ENCODE data around the gene TNFAIP8L3. TPM values are rescaled to one million over a fixed set of nuclear protein-coding genes. Genes with fewer than 3 reads are reported as not detected.

TNFAIP8L3 gene
- total and polyA plus RNA-seq, 4 donors: 0.44 to 4.9 (median 1.3) TPM

DNA sequence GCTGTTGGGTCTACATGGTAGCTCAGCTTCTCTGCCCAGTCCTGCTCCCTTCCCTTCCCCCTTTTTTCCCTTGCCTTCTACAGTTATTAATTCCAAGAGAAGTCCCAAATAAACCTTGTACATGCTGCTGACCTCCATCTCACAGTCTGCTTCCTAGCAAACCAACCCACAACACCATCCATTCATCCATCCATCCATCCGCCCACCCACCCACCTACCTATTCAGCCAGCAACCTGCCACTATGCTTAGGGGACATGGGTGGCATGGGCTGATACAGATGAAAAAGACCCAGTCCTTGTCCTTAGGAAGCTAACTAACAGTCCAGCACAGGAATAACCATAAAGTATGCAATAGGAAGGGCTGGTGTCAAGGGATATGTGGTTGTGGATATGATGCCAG is 5.7 kb downstream of the TNFAIP8L3 start:
- WGBS: 96% methylated on average over 1 of the region's 1 CpG
- TF ChIP-seq FOXA1 (IDR thresholded peaks at IDR 0.05): no peak
- no peak for TF ChIP-seq SP1 (IDR thresholded peaks at IDR 0.05)
- no peak for TF ChIP-seq NR2F2 (IDR thresholded peaks at IDR 0.05)
- TF ChIP-seq RXRA (IDR thresholded peaks at IDR 0.05): no peak
- no peak for TF ChIP-seq YY1 (IDR thresholded peaks at IDR 0.05)
- no peak for TF ChIP-seq GABPA (IDR thresholded peaks at IDR 0.05 in 1 of 2, conservative IDR thresholded peaks at IDR 0.05 in 1 of 2)
- TF ChIP-seq JUND (IDR thresholded peaks at IDR 0.05): no peak
- no peak for TF ChIP-seq FOXA2 (IDR thresholded peaks at IDR 0.05)
- TF ChIP-seq HNF4G (IDR thresholded peaks at IDR 0.05): no peak
- TF ChIP-seq, protein P1, sequence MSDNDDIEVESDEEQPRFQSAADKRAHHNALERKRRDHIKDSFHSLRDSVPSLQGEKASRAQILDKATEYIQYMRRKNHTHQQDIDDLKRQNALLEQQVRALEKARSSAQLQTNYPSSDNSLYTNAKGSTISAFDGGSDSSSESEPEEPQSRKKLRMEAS (IDR thresholded peaks at IDR 0.05): no peak
- no peak for TF ChIP-seq TAF1 (conservative IDR thresholded peaks at IDR 0.05)
- TF ChIP-seq, protein P2, sequence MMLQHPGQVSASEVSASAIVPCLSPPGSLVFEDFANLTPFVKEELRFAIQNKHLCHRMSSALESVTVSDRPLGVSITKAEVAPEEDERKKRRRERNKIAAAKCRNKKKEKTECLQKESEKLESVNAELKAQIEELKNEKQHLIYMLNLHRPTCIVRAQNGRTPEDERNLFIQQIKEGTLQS (IDR thresholded peaks at IDR 0.05): no peak
- no peak for TF ChIP-seq HNF4A (conservative IDR thresholded peaks at IDR 0.05)
- TF ChIP-seq, protein P3, sequence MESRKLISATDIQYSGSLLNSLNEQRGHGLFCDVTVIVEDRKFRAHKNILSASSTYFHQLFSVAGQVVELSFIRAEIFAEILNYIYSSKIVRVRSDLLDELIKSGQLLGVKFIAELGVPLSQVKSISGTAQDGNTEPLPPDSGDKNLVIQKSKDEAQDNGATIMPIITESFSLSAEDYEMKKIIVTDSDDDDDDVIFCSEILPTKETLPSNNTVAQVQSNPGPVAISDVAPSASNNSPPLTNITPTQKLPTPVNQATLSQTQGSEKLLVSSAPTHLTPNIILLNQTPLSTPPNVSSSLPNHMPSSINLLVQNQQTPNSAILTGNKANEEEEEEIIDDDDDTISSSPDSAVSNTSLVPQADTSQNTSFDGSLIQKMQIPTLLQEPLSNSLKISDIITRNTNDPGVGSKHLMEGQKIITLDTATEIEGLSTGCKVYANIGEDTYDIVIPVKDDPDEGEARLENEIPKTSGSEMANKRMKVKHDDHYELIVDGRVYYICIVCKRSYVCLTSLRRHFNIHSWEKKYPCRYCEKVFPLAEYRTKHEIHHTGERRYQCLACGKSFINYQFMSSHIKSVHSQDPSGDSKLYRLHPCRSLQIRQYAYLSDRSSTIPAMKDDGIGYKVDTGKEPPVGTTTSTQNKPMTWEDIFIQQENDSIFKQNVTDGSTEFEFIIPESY (IDR thresholded peaks at IDR 0.05): no peak
- TF ChIP-seq RAD21 (IDR thresholded peaks at IDR 0.05): no peak
- TF ChIP-seq, protein P4, sequence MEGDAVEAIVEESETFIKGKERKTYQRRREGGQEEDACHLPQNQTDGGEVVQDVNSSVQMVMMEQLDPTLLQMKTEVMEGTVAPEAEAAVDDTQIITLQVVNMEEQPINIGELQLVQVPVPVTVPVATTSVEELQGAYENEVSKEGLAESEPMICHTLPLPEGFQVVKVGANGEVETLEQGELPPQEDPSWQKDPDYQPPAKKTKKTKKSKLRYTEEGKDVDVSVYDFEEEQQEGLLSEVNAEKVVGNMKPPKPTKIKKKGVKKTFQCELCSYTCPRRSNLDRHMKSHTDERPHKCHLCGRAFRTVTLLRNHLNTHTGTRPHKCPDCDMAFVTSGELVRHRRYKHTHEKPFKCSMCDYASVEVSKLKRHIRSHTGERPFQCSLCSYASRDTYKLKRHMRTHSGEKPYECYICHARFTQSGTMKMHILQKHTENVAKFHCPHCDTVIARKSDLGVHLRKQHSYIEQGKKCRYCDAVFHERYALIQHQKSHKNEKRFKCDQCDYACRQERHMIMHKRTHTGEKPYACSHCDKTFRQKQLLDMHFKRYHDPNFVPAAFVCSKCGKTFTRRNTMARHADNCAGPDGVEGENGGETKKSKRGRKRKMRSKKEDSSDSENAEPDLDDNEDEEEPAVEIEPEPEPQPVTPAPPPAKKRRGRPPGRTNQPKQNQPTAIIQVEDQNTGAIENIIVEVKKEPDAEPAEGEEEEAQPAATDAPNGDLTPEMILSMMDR (IDR thresholded peaks at IDR 0.05; ENCODE audit: low read depth, low read length, missing input control): no peak
- TF ChIP-seq, protein P5, sequence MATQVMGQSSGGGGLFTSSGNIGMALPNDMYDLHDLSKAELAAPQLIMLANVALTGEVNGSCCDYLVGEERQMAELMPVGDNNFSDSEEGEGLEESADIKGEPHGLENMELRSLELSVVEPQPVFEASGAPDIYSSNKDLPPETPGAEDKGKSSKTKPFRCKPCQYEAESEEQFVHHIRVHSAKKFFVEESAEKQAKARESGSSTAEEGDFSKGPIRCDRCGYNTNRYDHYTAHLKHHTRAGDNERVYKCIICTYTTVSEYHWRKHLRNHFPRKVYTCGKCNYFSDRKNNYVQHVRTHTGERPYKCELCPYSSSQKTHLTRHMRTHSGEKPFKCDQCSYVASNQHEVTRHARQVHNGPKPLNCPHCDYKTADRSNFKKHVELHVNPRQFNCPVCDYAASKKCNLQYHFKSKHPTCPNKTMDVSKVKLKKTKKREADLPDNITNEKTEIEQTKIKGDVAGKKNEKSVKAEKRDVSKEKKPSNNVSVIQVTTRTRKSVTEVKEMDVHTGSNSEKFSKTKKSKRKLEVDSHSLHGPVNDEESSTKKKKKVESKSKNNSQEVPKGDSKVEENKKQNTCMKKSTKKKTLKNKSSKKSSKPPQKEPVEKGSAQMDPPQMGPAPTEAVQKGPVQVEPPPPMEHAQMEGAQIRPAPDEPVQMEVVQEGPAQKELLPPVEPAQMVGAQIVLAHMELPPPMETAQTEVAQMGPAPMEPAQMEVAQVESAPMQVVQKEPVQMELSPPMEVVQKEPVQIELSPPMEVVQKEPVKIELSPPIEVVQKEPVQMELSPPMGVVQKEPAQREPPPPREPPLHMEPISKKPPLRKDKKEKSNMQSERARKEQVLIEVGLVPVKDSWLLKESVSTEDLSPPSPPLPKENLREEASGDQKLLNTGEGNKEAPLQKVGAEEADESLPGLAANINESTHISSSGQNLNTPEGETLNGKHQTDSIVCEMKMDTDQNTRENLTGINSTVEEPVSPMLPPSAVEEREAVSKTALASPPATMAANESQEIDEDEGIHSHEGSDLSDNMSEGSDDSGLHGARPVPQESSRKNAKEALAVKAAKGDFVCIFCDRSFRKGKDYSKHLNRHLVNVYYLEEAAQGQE (IDR thresholded peaks at IDR 0.05): no peak
- Histone ChIP-seq H3K27me3 (ENCODE audit: control insufficient read depth in 4 of 4, insufficient read depth in 4 of 4, low read length in 3 of 4) (no peaks in the 10 kb centered on the region), H3K9ac (ENCODE audit: low read depth in 1 of 2, low read length in 2 of 2) (no peak overlapping the region), H3K36me3 (ENCODE audit: control insufficient read depth in 4 of 4, insufficient read depth in 3 of 4, low read depth in 1 of 4, low read length in 3 of 4) (no peaks in the 10 kb centered on the region), H3K4me3 (ENCODE audit: low read depth in 1 of 3, low read length in 3 of 3) (no peak overlapping the region), H3K27ac (ENCODE audit: low read depth in 1 of 2, low read length in 2 of 2) (no peak overlapping the region), H3K9me3 (ENCODE audit: control insufficient read depth in 4 of 4, low read length in 3 of 4) (peaks cover 0 to 2% (median 0%) of the 10 kb centered on the region in 4 donors), H3K4me1 (ENCODE audit: control insufficient read depth in 4 of 4, insufficient read depth in 4 of 4, low read length in 3 of 4) (peaks cover 0 to 9% (median 6%) of the 10 kb centered on the region in 4 donors)
- no peak for DNase-seq (ENCODE audit: low spot score)

Data from liver (tissue), 9 donors.